NCI-H128 (cell line): ENCODE measurements around the gene TRIM10.
A peak's percentile ranks its signal among the peaks of the same experiment; 100 is the strongest.
"Not testable (repeated sequence)": the region's sequence is repeated elsewhere in the genome, so short reads cannot be mapped to it uniquely, and the experiment has no call there.

Experiments used
- DNase-seq: peaks from one replicate; lab custom pipeline; 2025; ENCODE audit not compliant: unreplicated experiment; lab: John Stamatoyannopoulos, UW

The TRIM10 gene

DNA sequence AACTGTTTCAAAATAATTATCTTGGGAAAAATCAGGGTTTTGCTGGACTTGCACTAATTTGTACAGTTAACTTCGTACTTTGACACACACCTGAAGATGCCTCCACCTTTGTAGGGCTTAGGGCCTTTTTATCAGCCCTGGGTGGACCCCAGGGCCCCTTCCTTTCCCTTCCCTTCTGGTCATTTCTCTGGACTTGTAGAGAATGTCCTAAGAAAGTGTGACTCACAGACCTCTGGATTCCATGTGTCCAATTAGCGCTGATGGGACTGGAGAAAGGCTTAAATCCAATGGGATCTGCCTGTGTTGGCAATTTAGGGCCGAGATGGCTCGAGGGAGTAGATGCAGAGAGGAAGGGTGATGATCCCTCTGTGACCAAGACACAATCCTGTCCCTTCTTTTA, 11.7 kb upstream of the TRIM10 start:
- DNase-seq, result no peak

DNA sequence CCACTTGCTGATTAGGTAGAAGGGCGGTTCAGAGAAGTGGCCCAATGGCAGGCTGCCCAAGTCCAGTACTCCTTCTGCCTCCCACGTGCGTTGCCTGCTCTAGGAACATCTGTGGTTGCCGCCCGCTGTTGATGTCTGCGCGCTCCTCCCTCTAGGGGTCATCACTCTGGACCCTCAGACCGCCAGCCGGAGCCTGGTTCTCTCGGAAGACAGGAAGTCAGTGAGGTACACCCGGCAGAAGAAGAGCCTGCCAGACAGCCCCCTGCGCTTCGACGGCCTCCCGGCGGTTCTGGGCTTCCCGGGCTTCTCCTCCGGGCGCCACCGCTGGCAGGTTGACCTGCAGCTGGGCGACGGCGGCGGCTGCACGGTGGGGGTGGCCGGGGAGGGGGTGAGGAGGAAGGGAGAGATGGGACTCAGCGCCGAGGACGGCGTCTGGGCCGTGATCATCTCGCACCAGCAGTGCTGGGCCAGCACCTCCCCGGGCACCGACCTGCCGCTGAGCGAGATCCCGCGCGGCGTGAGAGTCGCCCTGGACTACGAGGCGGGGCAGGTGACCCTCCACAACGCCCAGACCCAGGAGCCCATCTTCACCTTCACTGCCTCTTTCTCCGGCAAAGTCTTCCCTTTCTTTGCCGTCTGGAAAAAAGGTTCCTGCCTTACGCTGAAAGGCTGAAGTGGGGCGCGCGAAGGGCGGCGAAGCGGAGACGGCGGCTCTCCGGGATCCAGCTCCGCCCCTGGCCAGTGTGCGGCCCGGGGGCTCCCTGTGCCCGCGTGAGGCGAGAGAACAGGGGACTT, 10.9 kb upstream of the TRIM10 start:
- no peak for DNase-seq

DNA sequence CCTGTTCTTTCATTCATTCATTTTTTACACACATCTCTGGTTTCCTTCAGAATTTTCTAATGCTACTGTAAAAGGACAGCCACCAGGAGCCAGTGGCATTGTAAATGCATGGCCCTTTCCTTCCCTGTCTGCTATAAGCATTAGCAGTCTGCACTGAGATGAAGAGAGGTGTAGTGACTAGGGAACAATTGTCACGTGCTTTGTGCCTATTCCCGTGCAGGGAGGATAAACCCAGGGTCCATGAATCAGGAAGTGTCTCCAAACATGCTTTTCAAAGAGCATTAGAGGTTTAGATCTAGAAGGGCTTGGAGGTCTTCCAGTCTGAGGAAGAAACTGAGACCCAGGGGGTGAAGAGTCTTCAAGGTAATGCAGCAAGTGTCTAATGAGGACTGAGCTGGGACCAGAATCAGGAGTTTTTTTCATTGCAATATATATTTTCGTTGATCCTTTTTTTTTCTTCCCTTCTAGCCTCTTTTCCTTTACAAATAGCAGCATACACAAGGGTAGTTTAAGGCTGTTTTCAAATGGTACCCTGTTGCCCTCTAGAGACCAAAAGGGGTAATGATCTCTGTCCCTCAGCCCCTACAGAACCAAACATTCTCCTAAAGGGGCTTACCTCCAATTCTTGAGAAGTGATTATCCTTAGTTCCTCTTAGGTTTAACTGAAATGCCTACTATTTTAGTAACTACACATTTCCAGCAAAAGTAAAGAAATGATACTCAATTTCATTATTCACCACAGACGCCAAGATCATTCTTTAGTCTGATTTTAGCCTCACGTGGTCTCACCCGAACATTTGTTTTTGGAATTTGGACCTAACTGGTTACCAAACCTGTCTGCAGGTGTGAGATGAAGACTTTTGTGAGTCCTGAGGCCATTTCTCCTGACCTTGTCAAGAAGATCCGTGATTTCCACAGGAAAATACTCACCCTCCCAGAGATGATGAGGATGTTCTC, 8.9 kb upstream of the TRIM10 start:
- DNase-seq, result peak; percentile 22

DNA sequence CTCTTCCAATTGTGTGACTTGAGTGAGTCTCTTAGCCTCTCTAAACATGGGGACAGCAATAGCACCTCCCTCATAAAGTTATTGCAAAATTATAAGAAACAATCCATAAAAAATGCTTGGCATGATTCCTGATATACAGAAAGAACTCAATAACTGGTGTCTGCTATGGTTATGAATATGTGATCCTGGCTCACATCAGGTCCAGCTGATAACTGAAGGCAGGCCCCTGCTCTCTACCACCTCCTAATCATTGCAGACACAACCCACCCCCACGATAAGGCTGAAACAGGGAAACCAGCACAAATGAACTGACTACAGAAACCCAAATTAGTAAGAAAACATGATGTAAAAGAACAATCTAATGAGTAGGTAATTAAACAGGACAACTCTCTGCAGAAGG, 7.7 kb upstream of the TRIM10 start:
- no peak for DNase-seq

DNA sequence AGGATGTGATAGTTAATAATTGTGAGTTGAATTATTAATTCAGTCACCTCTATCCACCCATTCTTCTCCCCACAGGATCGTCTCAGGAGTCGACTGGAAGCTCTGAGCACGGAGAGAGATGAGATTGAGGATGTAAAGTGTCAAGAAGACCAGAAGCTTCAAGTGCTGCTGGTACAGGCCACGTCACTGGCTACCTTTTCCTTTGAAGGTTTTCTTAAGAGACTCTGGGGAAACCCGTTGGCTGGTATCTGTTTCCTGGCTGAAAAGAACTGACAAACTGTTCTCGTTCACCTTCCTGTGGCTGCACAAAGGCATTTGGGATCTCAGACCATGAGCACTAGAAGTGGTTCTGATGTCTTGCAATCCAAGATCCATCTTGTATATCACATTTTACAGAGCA, 6.1 kb upstream of the TRIM10 start:
- no peak for DNase-seq

DNA sequence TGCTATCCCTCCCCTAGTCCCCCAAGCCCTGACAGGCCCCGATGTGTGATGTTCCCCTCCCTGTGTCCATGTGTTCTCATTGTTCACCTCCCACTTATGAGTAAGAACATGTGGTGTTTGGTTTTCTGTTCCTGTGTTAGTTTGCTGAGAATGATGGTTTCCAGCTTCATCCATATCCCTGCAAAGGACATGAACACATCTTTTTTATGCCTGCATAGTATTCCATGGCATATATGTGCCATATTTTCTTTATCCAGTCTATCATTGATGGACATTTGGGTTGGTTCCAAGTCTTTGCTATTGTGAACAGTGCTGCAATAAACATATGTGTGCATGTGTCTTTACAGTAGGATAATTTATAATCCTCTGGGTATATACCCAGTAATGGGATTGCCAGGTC, 4.2 kb upstream of the TRIM10 start:
- not testable (repeated sequence) for DNase-seq

DNA sequence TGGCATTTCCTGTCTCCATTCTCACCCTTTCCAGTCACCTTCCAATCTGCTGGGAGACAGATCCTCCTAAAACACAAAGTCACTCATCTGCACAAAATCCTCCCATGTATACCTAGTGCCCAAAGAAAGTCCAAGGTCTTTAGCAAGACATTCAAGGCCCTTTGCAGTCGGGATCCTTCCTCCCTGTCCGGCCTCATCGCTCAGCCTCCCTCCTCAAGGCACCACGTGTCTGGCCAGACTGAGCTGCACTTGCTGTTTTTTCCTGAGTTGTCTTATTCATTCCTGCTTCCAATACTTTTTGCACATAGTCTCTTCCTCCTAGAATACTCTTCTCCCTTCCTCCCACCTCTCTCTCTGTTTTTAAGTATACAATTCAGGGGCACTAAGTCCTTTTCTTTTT, 3.7 kb upstream of the TRIM10 start:
- DNase-seq, result no peak

DNA sequence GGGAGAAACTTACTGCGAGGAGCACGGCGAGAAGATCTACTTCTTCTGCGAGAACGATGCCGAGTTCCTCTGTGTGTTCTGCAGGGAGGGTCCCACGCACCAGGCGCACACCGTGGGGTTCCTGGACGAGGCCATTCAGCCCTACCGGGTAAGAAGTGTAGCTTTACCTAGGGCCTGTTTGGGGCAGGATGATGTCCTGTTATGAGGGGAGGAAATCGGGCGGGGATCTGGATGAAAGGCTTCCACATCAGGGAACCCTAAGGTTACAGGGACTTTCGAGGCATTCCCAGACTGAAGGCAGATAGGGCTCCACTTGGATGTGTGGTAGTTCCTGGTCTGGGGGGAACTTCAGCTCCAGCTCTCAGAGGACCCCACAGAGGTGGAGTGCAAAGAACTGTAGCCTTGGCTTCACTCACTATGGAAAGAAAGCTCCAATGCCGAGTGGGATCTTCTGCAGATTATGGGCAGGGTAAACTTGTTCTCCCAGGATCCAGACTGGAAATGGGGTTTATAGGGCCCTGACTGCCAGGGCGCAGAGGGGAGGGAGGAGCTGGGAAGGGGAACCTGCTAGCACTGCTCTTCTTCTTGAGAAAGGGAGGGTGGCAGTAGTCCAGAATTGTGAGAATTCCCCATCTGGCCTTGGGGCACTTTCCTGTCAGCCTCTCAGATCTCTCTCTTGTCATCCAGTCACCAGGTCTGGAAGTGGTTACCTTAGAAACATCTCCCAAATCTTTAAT, 3.1 kb upstream of the TRIM10 start:
- DNase-seq, result no peak

DNA sequence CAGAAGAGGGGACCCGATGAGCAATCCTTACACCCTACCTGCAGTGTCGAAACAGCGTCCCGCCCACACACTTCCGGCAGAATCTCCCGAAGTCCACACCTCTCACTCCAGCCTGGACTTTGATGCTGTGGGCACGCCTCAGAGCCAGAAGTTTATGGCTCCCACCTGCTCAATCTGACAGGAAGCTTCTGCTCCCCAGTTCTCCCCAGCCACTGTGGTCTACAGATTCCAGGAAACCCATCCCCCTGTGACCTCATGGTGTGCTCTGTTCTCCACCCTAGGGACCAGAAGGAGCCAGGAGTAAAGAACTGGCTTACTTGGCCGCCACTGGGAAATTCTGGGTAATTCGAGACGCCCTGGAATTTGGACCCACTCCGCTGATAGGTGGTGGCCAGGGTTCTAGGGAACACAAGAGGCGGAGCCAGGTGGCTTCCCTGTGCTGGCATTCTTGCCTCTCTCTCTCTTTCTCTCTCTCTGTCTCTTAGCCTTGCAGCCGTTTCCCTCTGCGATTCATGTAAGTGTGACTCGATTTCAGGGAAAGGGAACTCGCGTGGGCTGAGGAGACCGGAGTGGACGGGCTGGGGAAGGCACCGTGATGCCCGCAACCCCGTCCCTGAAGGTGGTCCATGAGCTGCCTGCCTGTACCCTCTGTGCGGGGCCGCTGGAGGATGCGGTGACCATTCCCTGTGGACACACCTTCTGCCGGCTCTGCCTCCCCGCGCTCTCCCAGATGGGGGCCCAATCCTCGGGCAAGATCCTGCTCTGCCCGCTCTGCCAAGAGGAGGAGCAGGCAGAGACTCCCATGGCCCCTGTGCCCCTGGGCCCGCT, 2.3 kb upstream of the TRIM10 start, which contains the start of gene TRIM15:
Gene TRIM15, plus strand, starts transcription at position 457 of the 828 bp plus-strand sequence. Its CDS starts 139 bp downstream, at position 596.
- no peak for DNase-seq

DNA sequence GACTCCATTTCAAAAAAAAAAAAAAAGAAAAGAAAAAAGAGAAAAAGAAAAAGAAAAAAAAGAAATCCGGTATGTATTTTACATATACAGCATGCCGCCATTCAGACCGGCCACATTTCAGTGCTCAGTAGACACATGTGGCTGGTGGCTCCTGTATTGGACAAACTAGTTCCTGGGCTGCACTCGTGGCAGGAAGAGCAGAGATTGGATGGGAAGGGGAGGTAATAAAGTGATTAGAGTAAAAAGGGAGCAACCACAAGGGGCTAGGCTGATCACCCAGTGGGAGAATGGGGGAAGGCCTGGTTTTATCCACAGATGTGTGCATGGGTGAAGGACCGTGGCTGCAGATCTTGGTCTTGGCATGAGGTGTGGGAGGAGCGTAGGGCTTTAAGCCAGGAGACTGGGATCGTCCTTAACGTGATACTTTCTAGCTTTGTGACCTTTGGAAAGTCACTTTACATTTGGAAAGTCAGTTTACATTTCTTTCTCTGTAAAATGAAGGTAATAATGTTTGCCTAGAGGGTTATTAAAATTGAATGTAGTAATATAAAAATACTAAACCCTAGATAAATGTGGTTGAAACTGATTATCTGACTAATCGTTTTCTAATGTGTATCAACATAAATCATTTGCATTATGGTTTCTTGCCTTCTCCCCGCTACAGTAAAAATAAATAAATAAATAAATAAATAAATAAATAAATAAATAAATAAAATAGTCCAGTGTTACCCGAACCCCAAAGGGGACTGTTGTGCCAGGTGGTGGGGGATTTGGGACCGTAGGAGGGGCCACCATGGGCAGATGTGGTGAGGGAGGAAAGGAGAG, 1.5 kb upstream of the TRIM10 start:
- DNase-seq, result no peak

DNA sequence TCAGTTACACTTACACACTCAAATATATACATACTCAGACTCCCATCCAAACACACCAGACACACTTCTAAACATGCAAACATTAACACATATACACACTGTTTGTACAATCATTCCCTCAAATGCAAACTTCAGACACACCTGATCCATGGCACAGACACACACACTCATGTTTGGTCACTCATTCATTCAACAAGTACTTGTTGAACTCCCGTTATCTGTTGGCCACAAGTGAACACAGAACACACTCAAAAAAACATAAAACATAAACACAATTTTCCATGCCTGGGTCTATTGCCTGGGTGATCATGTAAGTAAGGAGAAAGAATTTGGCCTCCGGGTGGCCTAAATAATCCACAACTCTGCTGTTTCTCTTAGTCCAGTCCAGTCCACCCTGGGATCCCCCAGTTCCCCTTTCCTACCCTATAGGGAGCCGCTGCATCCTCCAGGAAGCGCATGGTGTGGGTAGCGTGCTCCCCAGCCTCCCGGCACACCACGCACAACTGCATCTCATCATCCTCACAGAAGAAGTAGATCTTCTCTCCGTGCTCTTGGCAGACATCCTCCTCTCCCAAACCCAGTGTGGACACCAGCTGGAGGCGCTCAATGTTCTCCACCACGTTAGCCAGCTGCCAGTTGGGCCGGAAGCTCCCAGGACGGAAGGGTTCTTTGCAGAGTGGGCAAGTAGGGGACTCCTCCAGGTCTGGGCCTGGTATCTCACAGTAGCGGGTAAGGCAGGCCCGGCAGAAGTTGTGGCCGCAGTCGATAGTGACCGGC, 815 bp downstream of the TRIM10 start:
- DNase-seq, result no peak

DNA sequence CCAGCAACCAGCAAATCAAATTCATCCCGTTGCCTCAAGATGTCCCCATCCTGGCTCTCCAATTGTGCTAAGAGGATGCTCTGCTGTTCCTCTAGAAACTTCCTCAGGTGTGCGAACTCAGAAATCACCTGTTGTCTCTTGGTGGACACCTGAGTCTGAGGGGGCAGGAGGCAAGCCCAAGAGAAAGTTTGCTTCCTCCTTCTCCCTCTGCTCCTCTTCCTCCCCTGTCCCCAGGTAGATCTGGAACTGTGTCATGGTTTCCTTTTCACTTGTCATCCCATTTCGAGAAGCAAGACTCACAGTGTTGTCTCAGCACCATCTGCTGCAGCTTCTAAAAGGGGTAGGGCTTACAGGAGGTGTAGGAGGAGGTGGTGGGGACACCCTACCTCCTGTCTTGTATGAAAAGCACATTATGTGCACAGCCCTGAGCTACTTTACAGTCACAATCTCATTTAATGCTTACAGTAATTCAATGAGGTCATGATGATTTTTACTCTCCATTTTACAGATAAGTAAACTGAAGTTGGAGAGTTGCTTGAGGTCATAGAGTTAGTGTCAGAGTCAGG, 2.5 kb downstream of the TRIM10 start:
- DNase-seq, result no peak

DNA sequence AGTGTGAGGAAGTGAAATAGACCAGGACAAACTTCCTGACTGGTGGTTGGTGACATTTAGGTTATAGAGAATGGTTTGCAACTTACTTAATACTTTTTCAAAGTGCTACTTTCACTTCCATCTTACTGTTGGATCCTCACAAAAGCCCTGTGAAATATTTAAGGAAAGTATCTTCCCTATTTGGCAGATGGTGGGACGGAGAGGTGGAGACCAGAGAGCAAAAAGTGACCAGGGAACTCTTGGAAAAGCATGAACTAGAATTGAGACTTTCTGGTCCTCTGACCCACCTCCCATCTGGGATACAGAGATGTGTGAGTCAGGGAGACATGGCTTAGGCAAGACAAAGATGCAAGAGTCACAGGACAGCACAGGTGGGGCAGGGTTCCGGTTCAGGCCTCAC, 3.0 kb downstream of the TRIM10 start:
- DNase-seq, result no peak

DNA sequence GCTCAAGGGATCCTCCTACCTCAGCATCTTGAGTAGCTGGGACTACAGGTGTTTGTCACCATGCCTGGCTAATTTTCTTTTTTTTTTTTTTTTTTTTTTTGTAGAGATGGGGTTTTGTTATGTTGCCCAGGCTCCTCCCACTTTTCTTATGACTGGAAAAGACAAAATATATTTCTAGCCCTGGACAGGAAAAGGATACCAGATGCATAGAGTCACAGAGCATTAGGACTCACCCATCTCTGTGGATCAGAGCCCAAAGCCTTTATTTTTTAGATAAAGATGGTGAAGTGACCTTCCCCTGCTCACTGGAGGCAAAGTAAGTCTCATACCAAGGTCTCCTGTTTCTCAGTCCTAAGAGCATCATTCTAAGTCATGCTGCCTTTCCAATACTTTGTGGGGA, 3.4 kb downstream of the TRIM10 start:
- DNase-seq, result no peak

DNA sequence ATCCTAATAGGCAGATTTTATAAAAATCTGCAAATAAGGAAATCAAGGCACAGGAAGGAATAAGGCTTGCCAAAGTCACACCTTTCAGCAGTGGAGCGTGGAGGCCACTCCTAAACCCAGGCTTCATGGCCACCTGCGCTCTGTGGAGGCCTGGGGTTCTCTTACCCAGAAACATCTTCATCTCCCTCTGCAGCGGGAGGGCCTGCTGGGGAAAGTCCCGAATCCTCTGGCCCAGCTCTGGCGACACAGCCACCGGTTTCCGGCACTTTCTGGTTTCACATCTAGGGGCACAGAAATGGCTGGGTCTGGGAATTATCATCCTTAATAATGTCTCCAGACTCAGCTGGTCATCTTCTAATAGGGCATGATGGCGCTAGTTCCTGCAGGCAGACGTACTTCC, 4.2 kb downstream of the TRIM10 start:
- DNase-seq, result no peak

DNA sequence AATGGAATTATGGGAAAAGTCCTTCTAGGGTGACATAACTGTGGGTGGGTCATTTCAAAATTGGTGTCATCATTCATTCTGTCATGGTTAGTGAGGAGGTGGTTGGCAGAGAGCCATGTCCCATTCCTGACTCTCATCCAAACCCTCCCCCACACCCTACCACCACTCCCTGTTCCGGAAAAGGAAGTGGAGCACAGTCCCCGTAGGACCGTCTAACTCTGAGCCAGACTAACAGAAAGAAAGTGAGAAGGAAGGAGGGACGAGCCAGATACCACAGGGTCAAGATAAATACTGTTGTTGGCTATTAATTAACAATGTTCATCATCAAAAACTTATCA, 4.8 kb downstream of the TRIM10 start:
- no peak for DNase-seq

DNA sequence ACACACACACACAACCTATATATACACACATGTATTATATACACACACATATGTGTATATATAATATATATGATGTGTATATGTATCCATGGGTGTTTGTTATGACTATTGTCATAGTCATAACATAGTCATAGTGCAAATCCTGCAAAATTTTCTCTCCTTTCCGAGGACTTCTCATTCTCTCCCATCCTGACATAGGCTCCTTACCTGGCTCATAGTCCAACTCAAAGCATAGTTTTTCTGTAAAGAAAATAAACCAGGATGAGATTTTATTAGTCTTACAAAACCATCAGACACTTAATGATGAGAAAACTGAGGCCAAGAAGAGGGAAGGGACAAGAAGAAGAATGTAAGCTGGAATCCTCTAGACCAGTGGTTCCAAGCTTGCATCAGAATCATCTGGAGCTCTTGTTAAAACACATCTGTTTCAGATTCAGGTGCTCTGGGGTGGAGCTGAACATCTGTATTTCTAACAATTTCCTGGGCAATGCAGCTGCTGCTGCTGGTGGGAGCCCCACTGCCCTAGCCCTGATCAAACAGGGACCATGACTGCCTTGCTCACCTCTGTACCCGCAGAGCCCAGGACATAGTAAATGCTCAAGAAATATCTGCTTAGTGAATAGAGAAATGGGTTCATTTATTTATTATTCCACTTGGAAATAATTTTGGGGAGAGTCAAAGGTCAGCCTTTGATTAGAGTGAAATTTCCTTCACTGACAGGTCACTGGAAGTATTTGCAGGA, 5.3 kb downstream of the TRIM10 start:
- no peak for DNase-seq
